BE2C (cell line): ENCODE measurements around the gene RIN3.
A peak's percentile ranks its signal among the peaks of the same experiment; 100 is the strongest.

Experiments used
- DNase-seq: peaks from one replicate; pipeline ENCODE4 v3.0.0-alpha.2; 2020
- H3K27me3 ChIP-seq: fragments of 250-450 bp; sonication (Bioruptor Pico); 2 replicates; pipeline ENCODE4 v1.5.1; 2020; ENCODE audit warnings: mild to moderate bottlenecking
- H3K36me3 ChIP-seq: fragments of 250-450 bp; sonication (Bioruptor Pico); 2 replicates; pipeline ENCODE4 v1.5.1; 2020; ENCODE audit warnings: mild to moderate bottlenecking
- H3K4me1 ChIP-seq: fragments of 250-450 bp; sonication (Bioruptor Pico); 2 replicates; pipeline ENCODE4 v1.5.1; 2020
- H3K4me3 ChIP-seq: 2 replicates; pipeline ENCODE4 v1.5.1; 2011; ENCODE audit warnings: low read depth, low read length
- H3K9me3 ChIP-seq: fragments of 250-450 bp; sonication (Bioruptor Pico); 2 replicates; pipeline ENCODE4 v1.5.1; 2020
- TF ChIP-seq, protein P1 (sequence below): IDR thresholded peaks from 2 replicates; pipeline ENCODE4 v1.5.1; 2012; ENCODE audit warnings: mild to moderate bottlenecking, low read depth, low read length

RIN3 gene

DNA sequence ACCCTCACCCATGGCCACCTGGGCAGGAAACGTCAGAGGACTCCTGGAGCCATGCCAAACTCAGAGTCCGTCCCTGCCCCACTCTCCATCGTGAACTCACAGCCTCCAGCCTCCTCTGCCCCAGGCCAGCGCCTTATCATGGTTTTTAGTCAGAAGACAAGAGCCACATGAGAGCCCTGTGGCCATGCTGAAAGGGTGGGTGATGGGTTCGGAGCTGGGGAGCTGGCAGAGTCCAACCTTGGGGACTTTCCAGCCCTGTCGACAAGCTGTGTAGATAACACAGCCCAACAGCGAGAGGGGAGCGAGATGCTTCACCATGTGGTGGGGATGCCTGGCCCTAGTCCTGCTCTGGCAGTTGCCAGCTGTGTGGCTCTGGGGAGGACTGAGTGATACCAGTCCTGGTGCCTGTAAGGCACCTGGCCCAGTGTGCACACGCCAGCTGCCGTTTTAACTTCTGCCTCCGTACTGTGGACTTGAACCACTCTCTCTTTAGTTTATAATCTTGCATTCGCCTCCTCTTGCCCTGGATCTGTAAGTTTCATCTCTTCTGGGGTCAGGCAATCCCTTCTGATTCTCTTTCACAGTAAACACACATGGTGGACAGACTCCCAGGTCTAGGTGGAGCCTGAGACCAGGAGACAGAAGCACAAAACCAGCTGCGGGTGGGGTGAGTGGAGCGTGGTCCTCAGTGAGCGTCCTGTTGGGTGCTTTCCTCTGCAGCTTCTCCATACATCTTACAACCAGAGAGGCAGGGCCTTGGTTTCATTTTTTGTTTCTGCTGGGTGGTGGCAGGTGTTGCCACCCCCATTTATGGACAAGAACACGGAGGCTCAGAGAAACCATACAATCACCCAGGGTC lies 55.3 kb downstream of the RIN3 start:
- TF ChIP-seq, protein P1, sequence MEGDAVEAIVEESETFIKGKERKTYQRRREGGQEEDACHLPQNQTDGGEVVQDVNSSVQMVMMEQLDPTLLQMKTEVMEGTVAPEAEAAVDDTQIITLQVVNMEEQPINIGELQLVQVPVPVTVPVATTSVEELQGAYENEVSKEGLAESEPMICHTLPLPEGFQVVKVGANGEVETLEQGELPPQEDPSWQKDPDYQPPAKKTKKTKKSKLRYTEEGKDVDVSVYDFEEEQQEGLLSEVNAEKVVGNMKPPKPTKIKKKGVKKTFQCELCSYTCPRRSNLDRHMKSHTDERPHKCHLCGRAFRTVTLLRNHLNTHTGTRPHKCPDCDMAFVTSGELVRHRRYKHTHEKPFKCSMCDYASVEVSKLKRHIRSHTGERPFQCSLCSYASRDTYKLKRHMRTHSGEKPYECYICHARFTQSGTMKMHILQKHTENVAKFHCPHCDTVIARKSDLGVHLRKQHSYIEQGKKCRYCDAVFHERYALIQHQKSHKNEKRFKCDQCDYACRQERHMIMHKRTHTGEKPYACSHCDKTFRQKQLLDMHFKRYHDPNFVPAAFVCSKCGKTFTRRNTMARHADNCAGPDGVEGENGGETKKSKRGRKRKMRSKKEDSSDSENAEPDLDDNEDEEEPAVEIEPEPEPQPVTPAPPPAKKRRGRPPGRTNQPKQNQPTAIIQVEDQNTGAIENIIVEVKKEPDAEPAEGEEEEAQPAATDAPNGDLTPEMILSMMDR, result no peak
- H3K4me3 ChIP-seq, result no peak overlapping the region
- H3K4me1 ChIP-seq, result peaks cover 9% of the 10 kb centered on the region
- no peaks in the 10 kb centered on the region for H3K36me3 ChIP-seq
- peak; percentile 82 for DNase-seq
- H3K27me3 ChIP-seq, result no peaks in the 10 kb centered on the region
- H3K9me3 ChIP-seq, result no peaks in the 10 kb centered on the region

DNA sequence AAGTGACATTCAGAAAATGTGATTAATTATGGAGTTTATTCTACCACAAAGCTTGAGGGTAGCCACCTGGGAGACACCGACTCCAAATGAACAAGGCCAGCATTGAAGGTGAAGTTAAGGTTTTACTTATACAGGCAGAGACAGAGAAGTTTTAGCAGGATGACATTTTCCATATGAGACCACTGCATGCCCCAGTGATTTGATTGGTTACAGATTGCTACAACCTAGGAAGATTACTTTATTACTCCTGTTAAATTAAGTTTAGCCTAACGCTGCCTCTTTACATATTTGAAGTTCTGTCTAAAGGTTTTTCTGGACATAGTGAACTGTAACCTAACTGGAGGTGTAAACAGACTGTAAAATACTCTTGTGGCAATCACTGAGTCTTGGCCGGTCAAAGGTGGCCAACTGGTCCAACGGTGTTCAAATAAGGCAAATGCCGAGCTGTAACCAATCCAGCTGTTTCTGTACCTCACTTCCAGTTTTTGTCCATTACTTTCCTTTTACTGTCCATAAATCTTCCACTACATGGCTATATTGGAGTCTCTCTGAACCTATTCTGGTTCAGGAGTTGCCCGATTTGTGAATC lies 57.2 kb downstream of the RIN3 start:
- TF ChIP-seq, protein P1, result no peak
- Histone ChIP-seq H3K9me3 (no peaks in the 10 kb centered on the region), H3K27me3 (no peaks in the 10 kb centered on the region), H3K36me3 (no peaks in the 10 kb centered on the region), H3K4me1 (peaks cover 9% of the 10 kb centered on the region), H3K4me3 (no peak overlapping the region)
- no peak for DNase-seq

DNA sequence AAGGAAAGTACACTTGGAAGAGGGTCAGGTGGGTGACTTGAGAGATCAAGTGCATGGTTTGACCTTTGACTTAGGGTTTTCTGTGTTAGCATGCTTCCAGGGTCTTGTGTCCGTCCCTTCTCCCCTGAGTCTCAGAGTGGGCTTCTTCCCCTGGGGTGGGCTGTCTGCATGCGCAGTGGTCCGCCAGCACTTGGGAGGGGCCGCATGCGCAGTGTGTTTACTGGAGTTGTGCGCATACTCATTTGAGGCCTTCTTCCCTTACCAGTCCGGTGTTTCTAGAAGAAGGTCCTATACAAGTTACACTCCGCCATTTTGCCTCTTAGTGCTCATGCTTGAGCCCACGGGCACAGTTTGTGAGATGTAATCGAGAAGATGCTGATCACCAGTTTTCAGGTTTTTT lies 58.5 kb downstream of the RIN3 start:
- Histone ChIP-seq H3K36me3 (no peaks in the 10 kb centered on the region), H3K4me1 (peaks cover 9% of the 10 kb centered on the region), H3K4me3 (no peak overlapping the region), H3K27me3 (no peaks in the 10 kb centered on the region), H3K9me3 (no peaks in the 10 kb centered on the region)
- DNase-seq, result no peak
- TF ChIP-seq, protein P1, result no peak

DNA sequence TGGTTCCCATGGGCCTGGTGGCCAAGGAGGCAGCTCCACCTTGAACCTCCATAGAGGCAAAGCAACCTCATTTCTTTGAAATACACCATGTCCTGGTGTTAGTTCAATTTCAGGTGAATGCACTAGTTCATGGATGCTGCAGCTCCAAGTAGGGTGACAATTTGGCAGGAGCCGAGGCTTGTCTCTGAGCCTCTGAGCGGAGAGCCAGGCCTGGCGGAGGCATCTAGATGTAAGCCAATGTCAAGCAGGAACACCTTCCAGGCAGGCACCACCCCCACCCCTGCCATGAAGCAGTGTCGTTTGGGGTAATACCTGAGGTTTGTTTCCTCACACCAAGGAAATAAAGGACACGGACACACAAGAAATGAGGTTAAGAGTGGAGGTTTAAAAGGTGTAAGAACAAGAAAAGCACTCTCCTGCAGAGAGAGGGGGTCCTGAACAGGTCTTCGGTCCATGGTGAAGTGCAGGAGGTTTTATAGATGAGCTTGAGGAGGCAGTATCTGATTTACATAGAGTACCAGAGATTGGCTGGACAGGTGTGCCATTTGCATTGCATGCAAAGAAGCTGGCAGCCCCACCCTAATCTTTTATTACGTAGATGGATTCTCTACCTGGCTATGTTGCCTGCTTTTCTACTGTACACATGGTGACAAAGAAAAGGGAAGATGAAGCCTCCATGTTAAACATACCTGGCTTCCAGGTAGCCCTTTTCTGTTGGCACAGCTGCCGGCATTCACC lies 60.3 kb downstream of the RIN3 start:
- TF ChIP-seq, protein P1, result no peak
- H3K4me3 ChIP-seq, result no peak overlapping the region
- no peaks in the 10 kb centered on the region for H3K27me3 ChIP-seq
- peaks cover 7% of the 10 kb centered on the region for H3K4me1 ChIP-seq
- no peaks in the 10 kb centered on the region for H3K9me3 ChIP-seq
- H3K36me3 ChIP-seq, result no peaks in the 10 kb centered on the region
- no peak for DNase-seq

DNA sequence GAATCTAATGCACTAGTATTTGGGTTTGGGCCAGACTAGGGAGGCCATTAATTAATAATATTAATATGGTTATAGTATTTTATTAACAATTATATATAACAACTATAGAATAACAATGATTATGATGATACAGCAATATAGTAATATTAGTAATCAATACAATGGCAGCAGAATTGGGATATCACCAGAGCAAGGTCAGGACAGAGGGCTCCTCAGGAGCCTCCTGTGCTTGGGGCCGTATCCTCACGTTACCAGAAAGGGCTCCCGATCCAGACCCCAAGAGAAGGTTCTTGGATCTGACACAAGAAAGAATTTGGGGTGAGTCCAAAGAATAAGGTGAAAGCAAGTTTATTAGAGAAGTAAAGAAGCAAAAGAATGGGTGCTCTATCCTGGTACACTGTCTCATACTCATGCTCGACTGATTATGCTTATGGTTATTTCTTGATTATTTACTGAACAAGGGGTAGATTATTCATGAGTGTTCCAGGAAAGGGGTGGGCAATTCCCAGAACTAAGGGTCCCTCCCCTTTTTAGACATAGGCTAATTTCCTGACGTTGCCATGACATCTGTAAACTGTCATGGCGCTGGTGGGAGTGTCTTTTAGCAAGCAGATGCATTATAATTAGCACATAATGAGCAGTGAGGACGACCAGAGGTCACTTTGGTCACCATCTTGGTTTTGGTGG lies 61.6 kb downstream of the RIN3 start:
- TF ChIP-seq, protein P1, result no peak
- H3K36me3 ChIP-seq, result no peaks in the 10 kb centered on the region
- H3K4me1 ChIP-seq, result peaks cover 2% of the 10 kb centered on the region
- H3K9me3 ChIP-seq, result no peaks in the 10 kb centered on the region
- H3K4me3 ChIP-seq, result no peak overlapping the region
- H3K27me3 ChIP-seq, result no peaks in the 10 kb centered on the region
- no peak for DNase-seq
